PC-3 (cell line): Measurements from ENCODE around the gene S100PBP.

Source experiments
- CTCF ChIP-seq: fragments of 300-600 bp; sonication (generic); conservative IDR thresholded peaks from 2 replicates; pipeline ENCODE4 v1.5.1; 2017; ENCODE audit warnings: antibody characterized with exemption, low read depth, mild to moderate bottlenecking, low read length
- EZH2 ChIP-seq: fragments of 300-600 bp; sonication (generic); IDR thresholded peaks from one replicate; pipeline ENCODE4 v1.6.1; 2017; ENCODE audit warnings: antibody characterized with exemption, mild to moderate bottlenecking, low read length; ENCODE audit not compliant: unreplicated experiment
- EZH2phosphoT487 ChIP-seq: fragments of 300-600 bp; sonication (generic); IDR thresholded peaks from 2 replicates; pipeline ENCODE4 v1.6.1; 2018; ENCODE audit warnings: mild to moderate bottlenecking, antibody characterized with exemption, low read length, borderline replicate concordance

DNA sequence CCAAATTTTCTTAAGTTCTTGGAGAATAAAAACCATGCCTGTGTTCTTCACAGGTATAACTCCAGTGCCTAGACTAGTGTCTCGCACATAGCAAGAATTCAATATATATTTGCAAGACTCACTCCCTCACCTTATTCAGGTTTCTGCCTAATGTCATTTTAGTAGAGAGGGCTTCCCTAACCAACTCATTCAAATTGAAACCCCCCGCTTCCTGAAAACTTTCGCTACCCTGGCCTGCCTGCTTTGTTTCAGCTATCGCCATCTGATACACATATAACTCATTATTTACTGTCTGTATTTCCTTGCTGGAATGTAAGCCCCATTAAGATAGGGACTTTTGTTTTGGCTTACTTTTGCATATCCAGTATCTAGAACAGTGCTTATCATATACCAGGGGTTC is 8.9 kb upstream of the S100PBP start:
- TF ChIP-seq CTCF (no peak), EZH2 (no peak), EZH2phosphoT487 (no peak)
